Measurements from ENCODE around the gene ZFAND6. TPM values are rescaled to one million over a fixed set of nuclear protein-coding genes. Genes with fewer than 3 reads are reported as not detected.
A peak's percentile ranks its signal among the peaks of the same experiment; 100 is the strongest.

ZFAND6 gene
- total and polyA plus RNA-seq, 2 donors (not counting 1 experiment from before 2014, with no cell fraction given), result 125 to 325 TPM

- Histone ChIP-seq H3K27ac (ENCODE audit: insufficient read depth, low read length) (no peak overlapping the region), H3K4me1 (ENCODE audit: control insufficient read depth, extremely low read depth, insufficient read depth, low read length) (peaks cover 3% of the 10 kb centered on the region), H3K36me3 (ENCODE audit: control insufficient read depth, insufficient read depth, low read length) (no peaks in the 10 kb centered on the region), H3K27me3 (ENCODE audit: control insufficient read depth, insufficient read depth, low read length) (no peaks in the 10 kb centered on the region), H2AFZ (ENCODE audit: low read length) (no peak overlapping the region), H3K4me2 (ENCODE audit: extremely low read depth, insufficient read depth, low read length) (peak overlapping the region; percentile 87), H3K9ac (ENCODE audit: insufficient read depth, low read length) (no peak overlapping the region), H4K20me1 (ENCODE audit: control insufficient read depth, extremely low read depth, insufficient read depth, low read length) (no peaks in the 10 kb centered on the region), H3K9me3 (ENCODE audit: control insufficient read depth, insufficient read depth, low read depth, low read length) (no peaks in the 10 kb centered on the region), H3K79me2 (ENCODE audit: control insufficient read depth, insufficient read depth, low read length) (peaks cover 69% of the 10 kb centered on the region), H3K4me3 (replicated peaks in 1 of 4; ENCODE audit: control extremely low read depth in 1 of 4, insufficient read depth in 1 of 4, low read depth in 3 of 4, low read length in 4 of 4) (peak overlapping the region; percentile 53 to 93 (median 68))
- no peak for TF ChIP-seq CTCF (conservative IDR thresholded peaks at IDR 0.05 in 1 of 2, IDR thresholded peaks at IDR 0.05 in 1 of 2; ENCODE audit: low read depth in 1 of 2, low read length in 2 of 2)
- TF ChIP-seq EZH2 (IDR thresholded peaks at IDR 0.05; ENCODE audit: low read length, missing control alignments), result no peak
- no peak for DNase-seq (ENCODE audit: low read depth in 2 of 2)
Observed at GRCh38 chr15:80073197-80073596, 13.7 kb downstream of the ZFAND6 start.

GRCh38 chr15:80076321-80077318, 17.1 kb downstream of the ZFAND6 start:
- no peaks in the 10 kb centered on the region for H3K4me1 ChIP-seq (ENCODE audit: control insufficient read depth, extremely low read depth, insufficient read depth, low read length)
- no peak overlapping the region for H3K27ac ChIP-seq (ENCODE audit: insufficient read depth, low read length)
- H3K9ac ChIP-seq (ENCODE audit: insufficient read depth, low read length), result no peak overlapping the region
- TF ChIP-seq CTCF (conservative IDR thresholded peaks at IDR 0.05 in 1 of 2, IDR thresholded peaks at IDR 0.05 in 1 of 2; ENCODE audit: low read depth in 1 of 2, low read length in 2 of 2) (no peak), EZH2 (IDR thresholded peaks at IDR 0.05; ENCODE audit: low read length, missing control alignments) (no peak)
- H3K9me3 ChIP-seq (ENCODE audit: control insufficient read depth, insufficient read depth, low read depth, low read length), result no peaks in the 10 kb centered on the region
- H3K79me2 ChIP-seq (ENCODE audit: control insufficient read depth, insufficient read depth, low read length), result peaks cover 64% of the 10 kb centered on the region
- H3K4me2 ChIP-seq (ENCODE audit: extremely low read depth, insufficient read depth, low read length), result peak overlapping the region; percentile 45
- H3K4me3 ChIP-seq (replicated peaks in 1 of 4; ENCODE audit: control extremely low read depth in 1 of 4, insufficient read depth in 1 of 4, low read depth in 3 of 4, low read length in 4 of 4), result no peak overlapping the region
- H3K36me3 ChIP-seq (ENCODE audit: control insufficient read depth, insufficient read depth, low read length), result peaks cover 2% of the 10 kb centered on the region
- peak; percentile 20 to 67 for DNase-seq (ENCODE audit: low read depth in 2 of 2)
- H4K20me1 ChIP-seq (ENCODE audit: control insufficient read depth, extremely low read depth, insufficient read depth, low read length), result no peaks in the 10 kb centered on the region
- H2AFZ ChIP-seq (ENCODE audit: low read length), result no peak overlapping the region
- H3K27me3 ChIP-seq (ENCODE audit: control insufficient read depth, insufficient read depth, low read length), result no peaks in the 10 kb centered on the region

GRCh38 chr15:80081390-80081789, 21.9 kb downstream of the ZFAND6 start:
- no peak for DNase-seq (ENCODE audit: low read depth in 2 of 2)
- H3K27me3 ChIP-seq (ENCODE audit: control insufficient read depth, insufficient read depth, low read length), result no peaks in the 10 kb centered on the region
- H3K9me3 ChIP-seq (ENCODE audit: control insufficient read depth, insufficient read depth, low read depth, low read length), result no peaks in the 10 kb centered on the region
- H3K4me1 ChIP-seq (ENCODE audit: control insufficient read depth, extremely low read depth, insufficient read depth, low read length), result no peaks in the 10 kb centered on the region
- H3K27ac ChIP-seq (ENCODE audit: insufficient read depth, low read length), result no peak overlapping the region
- no peaks in the 10 kb centered on the region for H4K20me1 ChIP-seq (ENCODE audit: control insufficient read depth, extremely low read depth, insufficient read depth, low read length)
- peaks cover 2% of the 10 kb centered on the region for H3K36me3 ChIP-seq (ENCODE audit: control insufficient read depth, insufficient read depth, low read length)
- no peak overlapping the region for H3K4me3 ChIP-seq (replicated peaks in 1 of 4; ENCODE audit: control extremely low read depth in 1 of 4, insufficient read depth in 1 of 4, low read depth in 3 of 4, low read length in 4 of 4)
- no peak for TF ChIP-seq EZH2 (IDR thresholded peaks at IDR 0.05; ENCODE audit: low read length, missing control alignments)
- no peak overlapping the region for H3K4me2 ChIP-seq (ENCODE audit: extremely low read depth, insufficient read depth, low read length)
- no peak overlapping the region for H3K9ac ChIP-seq (ENCODE audit: insufficient read depth, low read length)
- no peak overlapping the region for H2AFZ ChIP-seq (ENCODE audit: low read length)
- H3K79me2 ChIP-seq (ENCODE audit: control insufficient read depth, insufficient read depth, low read length), result peaks cover 49% of the 10 kb centered on the region
